K562 (cell line): Measurements from ENCODE around the gene VMP1. TPM values are rescaled to one million over a fixed set of nuclear protein-coding genes. Genes with fewer than 3 reads are reported as not detected.
A peak's percentile ranks its signal among the peaks of the same experiment; 100 is the strongest.

Experiments used
- ATF7 ChIP-seq: fragments of 450-650 bp; IDR thresholded peaks from 2 replicates; pipeline ENCODE4 v1.7.1; 2014; ENCODE audit warnings: mild to moderate bottlenecking, moderate library complexity
- BRF2 ChIP-seq: IDR thresholded peaks from 3 replicates; pipeline ENCODE4 v1.6.1; 2011; ENCODE audit warnings: borderline replicate concordance, mild to moderate bottlenecking; ENCODE audit not compliant: insufficient read length, insufficient read depth
- CREB3L1 ChIP-seq: fragments of 450-650 bp; IDR thresholded peaks from 2 replicates; pipeline ENCODE4 v1.6.1; 2014; ENCODE audit warnings: low read depth, mild to moderate bottlenecking, moderate library complexity, borderline replicate concordance
- E2F6 ChIP-seq, 2 experiments: IDR thresholded peaks; 2 replicates each; pipeline ENCODE4 v1.6.1; 2011; ENCODE audit warnings: borderline replicate concordance in 1 of 2, control low read depth in 1 of 2, low read depth in 1 of 2, low read length in 1 of 2, mild to moderate bottlenecking in 1 of 2, mixed read lengths in 1 of 2, moderate library complexity in 1 of 2; ENCODE audit not compliant: insufficient read depth in 1 of 2, insufficient read length in 1 of 2, poor library complexity in 1 of 2, severe bottlenecking in 1 of 2; ENCODE audit errors: extremely low read depth in 1 of 2
- ERF ChIP-seq: fragments of 450-650 bp; formaldehyde crosslinking; IDR thresholded peaks from 2 replicates; pipeline ENCODE4 v1.4.0; 2020; ENCODE audit warnings: mild to moderate bottlenecking, mixed read lengths
- HBP1 ChIP-seq: fragments of 450-650 bp; formaldehyde crosslinking; IDR thresholded peaks from 2 replicates; pipeline ENCODE4 v1.4.0; 2022; ENCODE audit warnings: missing genetic modification characterization
- LARP7 ChIP-seq: fragments of 450-650 bp; IDR thresholded peaks from 2 replicates; pipeline ENCODE4 v1.6.1; 2016
- MIER1 ChIP-seq: fragments of 450-650 bp; IDR thresholded peaks from 2 replicates; pipeline ENCODE4 v1.6.1; 2016; ENCODE audit warnings: antibody characterized with exemption, mild to moderate bottlenecking, low read depth
- RBM15 ChIP-seq: fragments of 200-400 bp; formaldehyde crosslinking; IDR thresholded peaks from 2 replicates; pipeline ENCODE4 v1.6.1; 2018; ENCODE audit warnings: mild to moderate bottlenecking, low read length, moderate library complexity; ENCODE audit not compliant: insufficient read depth
- RBM22 ChIP-seq: fragments of 200-400 bp; formaldehyde crosslinking; IDR thresholded peaks from 2 replicates; pipeline ENCODE4 v1.6.1; 2018; ENCODE audit warnings: low read length, low read depth; ENCODE audit not compliant: poor library complexity, severe bottlenecking
- SREBF2 ChIP-seq: sonication (generic); formaldehyde crosslinking; IDR thresholded peaks from 2 replicates; pipeline ENCODE4 v1.4.0; 2020; ENCODE audit warnings: mild to moderate bottlenecking, missing genetic modification reagents
- TBL1XR1 ChIP-seq, 2 experiments: IDR thresholded peaks; 2 replicates each; pipeline ENCODE4 v1.6.1; 2012; ENCODE audit warnings: improper control_type of control experiment in 2 of 2, low read length in 2 of 2, mild to moderate bottlenecking in 1 of 2
- TCF7L2 ChIP-seq: fragments of 150-350 bp; IDR thresholded peaks from 2 replicates; pipeline ENCODE4 v1.6.1; 2016; ENCODE audit warnings: low read depth, mild to moderate bottlenecking, low read length, moderate library complexity
- TCFL5 ChIP-seq: fragments of 250-450 bp; sonication (Bioruptor Pico); conservative IDR thresholded peaks from 2 replicates; pipeline ENCODE4 v1.6.1; 2021; ENCODE audit warnings: mild to moderate bottlenecking, moderate library complexity, matching md5 sums
- TFAM ChIP-seq: fragments of 250-450 bp; sonication (Bioruptor Pico); conservative IDR thresholded peaks from 2 replicates; pipeline ENCODE4 v1.5.0; 2021; ENCODE audit warnings: mild to moderate bottlenecking, moderate library complexity
- YY1 ChIP-seq, 3 experiments: IDR thresholded peaks; 2 replicates each; pipeline ENCODE4 v1.6.1; 2011; ENCODE audit warnings: low read length in 2 of 3, mild to moderate bottlenecking in 2 of 3, moderate library complexity in 2 of 3, borderline replicate concordance in 1 of 3, control low read depth in 1 of 3, low read depth in 1 of 3; ENCODE audit not compliant: insufficient read depth in 3 of 3, insufficient replicate concordance in 2 of 3, control insufficient read depth in 1 of 3, insufficient read length in 1 of 3; ENCODE audit errors: extremely low read depth in 1 of 3
- ZNF586 ChIP-seq: fragments of 450-650 bp; formaldehyde crosslinking; conservative IDR thresholded peaks from 2 replicates; pipeline ENCODE4 v1.4.0; 2020; ENCODE audit warnings: mild to moderate bottlenecking, moderate library complexity
- ZNF644 ChIP-seq: fragments of 200-800 bp; sonication (Bioruptor generic); IDR thresholded peaks from 2 replicates; pipeline ENCODE4 v1.6.1; 2016; ENCODE audit warnings: low read depth, missing genetic modification characterization, missing compliant biosample characterization
- polyA plus RNA-seq, 8 experiments: library from polyadenylated mRNA; depleted of rRNA in 4 of 8; stranded (reverse) in 5 of 8; unstranded in 3 of 8; fragments of >200 nt; fragmentation: Nextera tagmentation in 2 of 8; fragmentation: Illumina TruSeq in 1 of 8; extraction: Ambion mirVana in 2 of 8; extraction: Trizol in 1 of 8; gene quantifications; 2 replicates each; pipeline versions ENCODE4 v1.2.1 to v1.2.3, GENCODE V29; 2011 to 2014; ENCODE audit warnings: inconsistent platforms in 1 of 8, missing spikeins in 1 of 8
- total RNA-seq, 7 experiments: library from RNA; depleted of rRNA in 6 of 7; stranded (reverse); fragments of >200 nt in 6 of 7; fragmentation: Illumina TruSeq in 2 of 7; extraction: Trizol in 2 of 7; gene quantifications; 2 replicates each; pipeline versions ENCODE4 v1.2.1 to v1.2.3, GENCODE V29; 2011 to 2021; ENCODE audit warnings: low replicate concordance in 1 of 7
- TF ChIP-seq, protein P1 (sequence below): fragments of 250-450 bp; sonication (Bioruptor Pico); IDR thresholded peaks from 2 replicates; pipeline ENCODE4 v1.8.0; 2021; ENCODE audit warnings: mild to moderate bottlenecking, moderate library complexity

Gene VMP1
- total and polyA plus RNA-seq, 9 of the 15 experiments (the other 6 are each of a cell fraction or from before 2014, with no cell fraction given), result 123 to 304 (median 151) TPM

DNA sequence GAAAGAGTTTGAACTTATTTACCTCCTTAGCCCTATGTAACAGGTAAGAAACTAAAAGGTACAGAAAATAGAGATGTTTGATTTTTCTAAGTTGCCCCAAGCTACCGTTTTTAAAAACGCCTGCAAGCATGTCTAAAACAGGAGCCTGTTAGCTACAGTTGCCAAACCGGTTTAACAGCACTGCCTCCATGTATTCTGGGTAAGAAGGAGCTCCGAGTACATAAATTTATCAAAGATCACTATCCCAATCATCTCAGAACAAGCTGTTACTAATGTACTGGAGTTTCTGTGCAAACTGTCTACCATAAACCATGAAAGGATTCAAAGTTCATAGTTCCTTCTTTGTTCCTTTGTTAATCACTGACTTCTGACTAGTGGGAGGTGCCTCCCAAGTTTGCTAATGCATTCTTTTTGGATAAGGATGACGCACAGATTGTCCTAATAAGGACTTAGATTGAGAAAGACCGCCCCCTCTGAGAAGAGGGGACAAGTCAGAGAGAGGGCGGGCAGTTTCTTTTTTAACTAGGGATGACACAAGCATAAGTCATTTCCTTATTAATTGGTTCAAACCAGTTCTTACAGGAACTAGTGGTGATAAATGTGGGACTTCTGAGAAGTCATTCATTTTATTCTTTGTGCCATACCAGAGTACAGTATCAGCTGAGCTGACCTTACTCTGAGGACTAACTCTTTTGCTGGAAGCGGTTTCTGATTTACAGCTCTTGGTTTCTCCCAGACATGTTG is 130.0 kb downstream of the VMP1 start (continued):
- TF ChIP-seq HBP1 (CRISPR knock-in tag), result peak; percentile 57; the same call in 1 of the 2 replicates
- no peak for TF ChIP-seq E2F6 (IDR thresholded peaks at IDR 0.05; ENCODE audit: borderline replicate concordance in 1 of 2, extremely low read depth in 1 of 2, insufficient read depth in 1 of 2, insufficient read length in 1 of 2, low read depth in 1 of 2, low read length in 1 of 2, poor library complexity in 1 of 2, severe bottlenecking in 1 of 2)
- TF ChIP-seq YY1 (IDR thresholded peaks at IDR 0.05; ENCODE audit: borderline replicate concordance in 1 of 3, control insufficient read depth in 1 of 3, extremely low read depth in 1 of 3, insufficient read depth in 3 of 3, insufficient read length in 1 of 3, insufficient replicate concordance in 2 of 3, low read depth in 1 of 3, low read length in 2 of 3), result peak in 1 of 3 experiments; percentile 37
- peak; percentile 83 for TF ChIP-seq ZNF644 (tag)
- no peak; the same call in 1 of the 2 replicates for TF ChIP-seq CREB3L1
- TF ChIP-seq ZNF586 (CRISPR knock-in tag), result no peak
- TF ChIP-seq TBL1XR1 (IDR thresholded peaks at IDR 0.05; ENCODE audit: low read length in 2 of 2), result peak in 1 of 2 experiments; percentile 96; a peak in 2 of 4 replicates
- TF ChIP-seq TCFL5 (CRISPR knock-in tag), result peak; percentile 83; the same call in 1 of the 2 replicates
- TF ChIP-seq TCF7L2, result no peak
- no peak for TF ChIP-seq BRF2
- TF ChIP-seq TFAM (CRISPR knock-in tag), result no peak
- no peak for TF ChIP-seq RBM15
- TF ChIP-seq LARP7, result no peak
- TF ChIP-seq MIER1, result no peak
- no peak for TF ChIP-seq RBM22
- TF ChIP-seq ERF, result 0 out of 2 replicates have a peak, but pooled peaks have one; percentile 78
- no peak for TF ChIP-seq SREBF2 (CRISPR knock-in tag)
- TF ChIP-seq ATF7, result peak; percentile 97
- TF ChIP-seq, protein P1, sequence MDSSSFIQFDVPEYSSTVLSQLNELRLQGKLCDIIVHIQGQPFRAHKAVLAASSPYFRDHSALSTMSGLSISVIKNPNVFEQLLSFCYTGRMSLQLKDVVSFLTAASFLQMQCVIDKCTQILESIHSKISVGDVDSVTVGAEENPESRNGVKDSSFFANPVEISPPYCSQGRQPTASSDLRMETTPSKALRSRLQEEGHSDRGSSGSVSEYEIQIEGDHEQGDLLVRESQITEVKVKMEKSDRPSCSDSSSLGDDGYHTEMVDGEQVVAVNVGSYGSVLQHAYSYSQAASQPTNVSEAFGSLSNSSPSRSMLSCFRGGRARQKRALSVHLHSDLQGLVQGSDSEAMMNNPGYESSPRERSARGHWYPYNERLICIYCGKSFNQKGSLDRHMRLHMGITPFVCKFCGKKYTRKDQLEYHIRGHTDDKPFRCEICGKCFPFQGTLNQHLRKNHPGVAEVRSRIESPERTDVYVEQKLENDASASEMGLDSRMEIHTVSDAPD (CRISPR knock-in tag), result no peak
